ENCODE data around the gene HUNK. TPM values are rescaled to one million over a fixed set of nuclear protein-coding genes. Genes with fewer than 3 reads are reported as not detected.

The HUNK gene
- total RNA-seq, 2 experiments from 2014 or later = 0.21 to 0.24 TPM

- POLR2A ChIA-PET = interaction anchor here (0.6 kb wide), 1 partner anchor 1428 kb away, joined by 3 read pairs; no protein-coding TSS in a partner anchor
- CTCF ChIA-PET = no interaction called here
- no peak for ATAC-seq
- no peaks in the 10 kb centered on the region for H3K27me3 Mint-ChIP-seq (ENCODE audit: low read depth)
- no peak overlapping the region for H3K4me3 Mint-ChIP-seq
- no peaks in the 10 kb centered on the region for H3K4me1 Mint-ChIP-seq (ENCODE audit: low read depth)
- DNase-seq = no peak
- no peak overlapping the region for H3K27ac Mint-ChIP-seq
- H3K36me3 Mint-ChIP-seq (ENCODE audit: low read depth) = no peaks in the 10 kb centered on the region
- no peaks in the 10 kb centered on the region for H3K9me3 Mint-ChIP-seq (ENCODE audit: insufficient read depth)
Measured at GRCh38 chr21:32003411-32003810, 130.6 kb downstream of the HUNK start.

GRCh38 chr21:32004291-32004690 is 131.5 kb downstream of the HUNK start:
- H3K4me1 Mint-ChIP-seq (ENCODE audit: low read depth) = no peaks in the 10 kb centered on the region
- no peaks in the 10 kb centered on the region for H3K36me3 Mint-ChIP-seq (ENCODE audit: low read depth)
- ATAC-seq (no peak), DNase-seq (no peak)
- H3K9me3 Mint-ChIP-seq (ENCODE audit: insufficient read depth) = no peaks in the 10 kb centered on the region
- H3K27me3 Mint-ChIP-seq (ENCODE audit: low read depth) = peaks cover 3% of the 10 kb centered on the region
- ChIA-PET CTCF (no interaction called here), POLR2A (no interaction called here)
- no peak overlapping the region for H3K4me3 Mint-ChIP-seq
- H3K27ac Mint-ChIP-seq = no peak overlapping the region

- Mint-ChIP-seq H3K4me1 (ENCODE audit: low read depth) (no peaks in the 10 kb centered on the region), H3K4me3 (no peak overlapping the region), H3K36me3 (ENCODE audit: low read depth) (no peaks in the 10 kb centered on the region), H3K27ac (no peak overlapping the region), H3K27me3 (ENCODE audit: low read depth) (peaks cover 3% of the 10 kb centered on the region), H3K9me3 (ENCODE audit: insufficient read depth) (no peaks in the 10 kb centered on the region)
- DNase-seq (no peak), ATAC-seq (no peak)
- ChIA-PET CTCF (no interaction called here), POLR2A (no interaction called here)
Measured at GRCh38 chr21:32007456-32007855, 134.6 kb downstream of the HUNK start.

- Mint-ChIP-seq H3K27me3 (ENCODE audit: low read depth) (peaks cover 3% of the 10 kb centered on the region), H3K4me1 (ENCODE audit: low read depth) (no peaks in the 10 kb centered on the region), H3K27ac (no peak overlapping the region), H3K36me3 (ENCODE audit: low read depth) (no peaks in the 10 kb centered on the region), H3K4me3 (no peak overlapping the region), H3K9me3 (ENCODE audit: insufficient read depth) (no peaks in the 10 kb centered on the region)
- CTCF ChIA-PET = no interaction called here
- ATAC-seq (no peak), DNase-seq (no peak)
- POLR2A ChIA-PET = no interaction called here
Measured at GRCh38 chr21:32008714-32009113, 135.9 kb downstream of the HUNK start.

DNA sequence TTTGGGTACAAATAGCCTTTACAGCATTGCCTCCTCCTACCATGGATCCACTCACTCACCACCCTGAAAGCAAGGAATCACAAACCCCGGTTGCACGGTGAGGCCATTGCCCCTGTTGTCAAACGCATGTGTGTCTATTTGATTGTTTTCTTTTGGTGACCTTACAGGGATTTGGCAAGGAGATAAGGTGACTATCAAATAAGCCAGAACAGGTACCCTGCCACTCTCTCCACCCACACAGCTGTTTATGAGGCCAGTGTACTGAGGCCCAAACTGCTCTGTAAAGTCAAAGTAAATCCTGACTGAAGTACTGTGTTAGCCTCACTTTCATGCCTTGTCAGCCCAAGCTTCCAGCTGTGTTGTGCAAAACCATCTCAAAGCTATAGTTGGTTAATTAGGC is 136.4 kb downstream of the HUNK start:
- Mint-ChIP-seq H3K4me1 (ENCODE audit: low read depth) (no peaks in the 10 kb centered on the region), H3K36me3 (ENCODE audit: low read depth) (no peaks in the 10 kb centered on the region)
- POLR2A ChIA-PET = no interaction called here

GRCh38 chr21:32015461-32016139 is 142.8 kb downstream of the HUNK start:
- H3K36me3 Mint-ChIP-seq (ENCODE audit: low read depth) = no peaks in the 10 kb centered on the region
- ATAC-seq (no peak), DNase-seq (no peak)
- CTCF ChIA-PET = no interaction called here
- H3K27ac Mint-ChIP-seq = no peak overlapping the region
- no peak overlapping the region for H3K4me3 Mint-ChIP-seq
- H3K4me1 Mint-ChIP-seq (ENCODE audit: low read depth) = no peaks in the 10 kb centered on the region
- no peaks in the 10 kb centered on the region for H3K9me3 Mint-ChIP-seq (ENCODE audit: insufficient read depth)
- no peaks in the 10 kb centered on the region for H3K27me3 Mint-ChIP-seq (ENCODE audit: low read depth)
- POLR2A ChIA-PET = no interaction called here

More for the DNA sequence above, 136.4 kb downstream of the HUNK start:
- ATAC-seq = no peak
- no peak for DNase-seq
- Mint-ChIP-seq H3K4me3 (no peak overlapping the region), H3K27me3 (ENCODE audit: low read depth) (peaks cover 3% of the 10 kb centered on the region), H3K9me3 (ENCODE audit: insufficient read depth) (no peaks in the 10 kb centered on the region), H3K27ac (no peak overlapping the region)
- CTCF ChIA-PET = no interaction called here

DNA sequence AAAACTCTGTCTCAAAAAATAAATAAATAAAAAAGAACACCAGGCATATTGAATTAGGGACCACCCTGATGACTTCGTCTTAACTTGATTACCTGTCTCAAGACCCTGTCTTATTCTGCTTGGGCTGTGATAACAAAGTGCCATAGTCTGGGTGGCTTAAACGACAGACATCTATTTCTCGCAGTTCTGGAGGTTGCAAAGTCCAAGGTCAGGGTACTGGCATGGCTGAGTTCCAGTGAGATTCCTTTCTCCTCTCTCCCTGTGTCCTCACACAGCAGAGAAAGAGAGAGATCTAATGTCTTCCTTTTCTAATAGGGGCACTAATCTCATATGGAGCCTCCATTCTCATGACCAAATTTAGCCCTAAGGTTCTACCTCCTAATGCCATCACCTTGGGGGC is 145.6 kb downstream of the HUNK start:
- Mint-ChIP-seq H3K4me1 (ENCODE audit: low read depth) (no peaks in the 10 kb centered on the region), H3K36me3 (ENCODE audit: low read depth) (no peaks in the 10 kb centered on the region), H3K9me3 (ENCODE audit: insufficient read depth) (no peaks in the 10 kb centered on the region), H3K27me3 (ENCODE audit: low read depth) (no peaks in the 10 kb centered on the region), H3K4me3 (no peak overlapping the region), H3K27ac (no peak overlapping the region)
- POLR2A ChIA-PET = interaction anchor here (0.6 kb wide), 1 partner anchor 98 kb away, joined by 3 read pairs; no protein-coding TSS in a partner anchor
- CTCF ChIA-PET = no interaction called here
- DNase-seq (no peak), ATAC-seq (no peak)

GRCh38 chr21:32020564-32020963 is 147.7 kb downstream of the HUNK start:
- POLR2A ChIA-PET = no interaction called here
- Mint-ChIP-seq H3K4me3 (no peak overlapping the region), H3K36me3 (ENCODE audit: low read depth) (no peaks in the 10 kb centered on the region), H3K9me3 (ENCODE audit: insufficient read depth) (no peaks in the 10 kb centered on the region), H3K27me3 (ENCODE audit: low read depth) (no peaks in the 10 kb centered on the region), H3K4me1 (ENCODE audit: low read depth) (no peaks in the 10 kb centered on the region), H3K27ac (no peak overlapping the region)
- DNase-seq (no peak), ATAC-seq (no peak)
- CTCF ChIA-PET = no interaction called here

DNA sequence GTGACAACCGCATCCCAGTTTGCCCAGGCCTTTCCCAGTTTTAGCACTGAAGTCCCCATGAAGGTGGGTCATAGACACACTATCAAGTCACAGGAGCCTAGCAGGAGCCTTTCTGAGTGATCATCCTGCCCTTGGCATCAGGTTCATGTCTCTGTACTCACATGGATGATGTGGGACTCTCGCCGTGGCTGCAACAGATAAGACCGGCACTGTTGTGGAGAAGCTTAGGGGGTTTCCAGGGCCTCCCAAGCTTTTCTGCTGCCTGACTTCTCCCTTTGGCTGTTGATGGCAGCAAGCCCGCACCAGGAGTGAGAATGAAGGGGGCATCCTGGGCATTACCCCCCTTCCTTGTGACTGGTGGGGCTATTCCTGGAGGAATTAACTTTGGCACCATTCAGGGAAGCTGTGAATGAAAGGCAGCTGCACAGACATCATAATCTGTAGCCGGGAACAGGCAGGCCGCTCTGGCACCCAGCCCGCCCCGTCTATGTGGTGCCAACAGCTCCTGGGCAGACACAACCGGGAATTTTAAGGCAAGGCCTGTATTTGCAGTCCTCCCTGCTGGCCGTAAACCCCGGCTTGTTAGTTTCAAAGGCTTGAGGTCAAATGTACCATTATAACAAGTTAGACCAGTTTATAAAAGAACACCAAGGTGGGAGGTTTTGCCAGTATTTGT is 148.6 kb downstream of the HUNK start:
- DNase-seq = no peak
- Mint-ChIP-seq H3K4me3 (no peak overlapping the region), H3K4me1 (ENCODE audit: low read depth) (no peaks in the 10 kb centered on the region), H3K9me3 (ENCODE audit: insufficient read depth) (no peaks in the 10 kb centered on the region), H3K27ac (no peak overlapping the region), H3K27me3 (ENCODE audit: low read depth) (no peaks in the 10 kb centered on the region), H3K36me3 (ENCODE audit: low read depth) (no peaks in the 10 kb centered on the region)
- POLR2A ChIA-PET = no interaction called here
- CTCF ChIA-PET = no interaction called here
- no peak for ATAC-seq

DNA sequence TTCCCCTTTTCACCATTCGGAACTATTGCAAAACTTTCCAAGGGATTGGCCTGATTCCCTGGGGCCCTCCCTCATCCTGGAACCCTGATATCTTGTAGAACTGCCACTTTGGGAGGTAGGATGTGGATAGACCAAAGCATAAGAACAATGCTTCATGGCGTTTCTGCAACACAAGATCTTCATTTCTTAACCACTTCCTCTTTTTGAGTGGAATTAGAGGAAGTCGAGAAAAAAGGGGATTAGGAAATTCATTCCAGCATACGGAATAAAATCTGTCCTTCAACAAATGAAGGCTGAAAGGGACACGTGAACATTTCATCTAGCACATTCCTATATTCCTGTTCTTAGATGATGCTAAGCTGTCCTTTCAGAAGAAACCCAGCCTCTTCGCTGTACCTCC is 149.3 kb downstream of the HUNK start:
- ATAC-seq = no peak
- Mint-ChIP-seq H3K9me3 (ENCODE audit: insufficient read depth) (no peaks in the 10 kb centered on the region), H3K36me3 (ENCODE audit: low read depth) (no peaks in the 10 kb centered on the region), H3K27me3 (ENCODE audit: low read depth) (no peaks in the 10 kb centered on the region), H3K27ac (no peak overlapping the region), H3K4me3 (no peak overlapping the region), H3K4me1 (ENCODE audit: low read depth) (no peaks in the 10 kb centered on the region)
- ChIA-PET CTCF (no interaction called here), POLR2A (no interaction called here)
- DNase-seq = no peak

GRCh38 chr21:32030146-32030652 is 157.4 kb downstream of the HUNK start:
- CTCF ChIA-PET = no interaction called here
- DNase-seq (no peak), ATAC-seq (no peak)
- Mint-ChIP-seq H3K4me3 (no peak overlapping the region), H3K4me1 (ENCODE audit: low read depth) (no peaks in the 10 kb centered on the region), H3K36me3 (ENCODE audit: low read depth) (no peaks in the 10 kb centered on the region), H3K27ac (no peak overlapping the region), H3K9me3 (ENCODE audit: insufficient read depth) (no peaks in the 10 kb centered on the region), H3K27me3 (ENCODE audit: low read depth) (no peaks in the 10 kb centered on the region)
- POLR2A ChIA-PET = no interaction called here

DNA sequence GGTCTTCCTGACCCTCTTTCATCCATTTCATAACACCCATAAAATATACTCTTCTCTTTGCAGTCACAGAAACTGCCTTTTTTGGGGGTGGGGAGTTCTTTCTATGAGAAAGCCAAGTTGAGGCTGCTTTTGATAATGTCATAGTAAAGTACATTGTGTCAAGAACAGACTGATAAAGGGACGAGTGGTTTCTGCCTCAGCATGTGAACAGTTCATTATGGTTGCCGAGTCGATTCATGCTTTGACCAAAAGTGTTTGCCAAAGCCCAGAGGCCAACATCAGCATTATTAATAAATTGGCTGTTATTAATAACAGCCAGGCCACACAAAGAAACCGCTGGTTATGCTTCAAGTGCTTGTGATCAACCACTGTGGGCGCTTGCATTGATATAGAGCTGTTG is 162.0 kb downstream of the HUNK start:
- no peaks in the 10 kb centered on the region for H3K36me3 Mint-ChIP-seq (ENCODE audit: low read depth)
- no peaks in the 10 kb centered on the region for H3K4me1 Mint-ChIP-seq (ENCODE audit: low read depth)
- ChIA-PET POLR2A (no interaction called here), CTCF (no interaction called here)
- H3K27ac Mint-ChIP-seq = no peak overlapping the region
- H3K9me3 Mint-ChIP-seq (ENCODE audit: insufficient read depth) = no peaks in the 10 kb centered on the region
- H3K4me3 Mint-ChIP-seq = no peak overlapping the region
- ATAC-seq (no peak), DNase-seq (no peak)
- no peaks in the 10 kb centered on the region for H3K27me3 Mint-ChIP-seq (ENCODE audit: low read depth)

DNA sequence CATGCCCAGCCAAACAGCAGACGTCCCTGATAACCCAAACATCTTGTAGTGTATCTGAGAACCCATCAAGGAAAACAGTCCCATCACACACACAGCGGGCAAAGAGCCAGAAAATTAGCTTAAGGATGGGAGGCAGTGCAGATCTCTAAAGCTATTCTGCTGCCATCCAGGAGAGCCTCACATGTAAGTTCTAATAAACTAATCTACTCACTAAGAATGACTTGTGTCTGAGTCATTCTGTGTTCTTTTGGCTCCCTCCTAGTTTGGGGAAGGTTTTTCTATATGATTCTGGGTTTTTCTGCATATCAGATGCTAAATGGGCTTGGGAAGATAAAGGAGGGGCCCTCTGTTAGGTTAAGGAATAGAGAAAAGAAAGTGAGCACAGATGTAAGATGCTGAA is 162.8 kb downstream of the HUNK start:
- no peak overlapping the region for H3K27ac Mint-ChIP-seq
- POLR2A ChIA-PET = no interaction called here
- CTCF ChIA-PET = no interaction called here
- no peak overlapping the region for H3K4me3 Mint-ChIP-seq
- H3K36me3 Mint-ChIP-seq (ENCODE audit: low read depth) = no peaks in the 10 kb centered on the region
- no peaks in the 10 kb centered on the region for H3K4me1 Mint-ChIP-seq (ENCODE audit: low read depth)
- no peak for DNase-seq
- H3K9me3 Mint-ChIP-seq (ENCODE audit: insufficient read depth) = no peaks in the 10 kb centered on the region
- no peaks in the 10 kb centered on the region for H3K27me3 Mint-ChIP-seq (ENCODE audit: low read depth)
- ATAC-seq = no peak

All from activated CD8-positive, alpha-beta T cell treated with anti-CD3 and anti-CD28 coated beads, Interleukin-2, amount 10 ng/mL, durations not matched to agents 7 days and 5 days (primary cell).